A549 (cell line): ENCODE data around the gene NIT1. TPM values are rescaled to one million over a fixed set of nuclear protein-coding genes. Genes with fewer than 3 reads are reported as not detected.

Experiments
- ATAC-seq, 2 experiments: fragments of 200-7000 bp in 1 of 2; fragments of >200 bp in 1 of 2; cut with Nextera tagmentation in 1 of 2; cut with Tn5 transposase in 1 of 2; 3 replicates each; pipeline versions ENCODE4 v1.8.0 to v1.9.1; 2018 to 2020; ENCODE audit warnings: mild to moderate bottlenecking in 1 of 2, moderate library complexity in 1 of 2
- CTCF ChIA-PET: fragments of 300-600 bp; sonication (Branson Sonifier 250); formaldehyde crosslinking; extraction: SDS; loops from one replicate; lab custom pipeline; 2021; ENCODE audit warnings: antibody characterized with exemption, inconsistent platforms; lab: Yijun Ruan, JAX
- POLR2A ChIA-PET: fragments of 350-600 bp; formaldehyde crosslinking; extraction: SDS; loops from one replicate; lab custom pipeline; 2021; ENCODE audit warnings: antibody characterized with exemption, inconsistent platforms; lab: Yijun Ruan, JAX
- DNase-seq, 2 experiments: peaks; one replicate each; pipeline versions ENCODE4 v3.0.0 to v3.0.0-alpha.2; 2011 to 2016; ENCODE audit warnings: low read depth in 1 of 2, low spot score in 1 of 2
- FAIRE-seq: peaks from 2 replicates; lab custom pipeline; 2011; peaks lifted over from hg19 to GRCh38; lab: Jason Lieb, UNC
- H3K27ac ChIP-seq, 2 experiments: fragments of >200 bp; sonication (Bioruptor Twin); formaldehyde crosslinking; 3 replicates each; pipeline ENCODE4 v1.5.1; 2016 to 2017
- H3K4me1 ChIP-seq: fragments of >200 bp; sonication (Bioruptor Twin); formaldehyde crosslinking; 3 replicates; pipeline ENCODE4 v1.6.1; 2016
- H3K4me2 ChIP-seq: fragments of >200 bp; sonication (Bioruptor Twin); formaldehyde crosslinking; 3 replicates; pipeline ENCODE4 v1.6.1; 2016
- H3K4me3 ChIP-seq: fragments of >200 bp; sonication (Bioruptor Twin); formaldehyde crosslinking; 3 replicates; pipeline ENCODE4 v1.5.1; 2016
- H3K9me3 ChIP-seq: fragments of >200 bp; sonication (Bioruptor Twin); formaldehyde crosslinking; 3 replicates; pipeline ENCODE4 v1.6.1; 2016
- ATOH8 ChIP-seq: fragments of 250-450 bp; sonication (Bioruptor Pico); IDR thresholded peaks from 2 replicates; pipeline ENCODE4 v1.5.0; 2020; ENCODE audit warnings: low read depth, mild to moderate bottlenecking, moderate library complexity
- BCL3 ChIP-seq: fragments of >200 bp; sonication (Bioruptor Twin); formaldehyde crosslinking; IDR thresholded peaks from 3 replicates; pipeline ENCODE4 v1.6.1; 2016
- CBX2 ChIP-seq: fragments of 200-600 bp; sonication (generic); IDR thresholded peaks from 2 replicates; pipeline ENCODE4 v1.6.1; 2016; ENCODE audit warnings: low read depth, mild to moderate bottlenecking, borderline replicate concordance
- CHD2 ChIP-seq: fragments of 150-350 bp; IDR thresholded peaks from 2 replicates; pipeline ENCODE4 v1.6.1; 2014; ENCODE audit warnings: low read length; ENCODE audit not compliant: partially characterized antibody
- ESRRA ChIP-seq: fragments of 150-350 bp; IDR thresholded peaks from 2 replicates; pipeline ENCODE4 v1.6.1; 2014; ENCODE audit warnings: mild to moderate bottlenecking, low read length, borderline replicate concordance
- HES2 ChIP-seq: fragments of >200 bp; sonication (Bioruptor Twin); formaldehyde crosslinking; IDR thresholded peaks from 2 replicates; pipeline ENCODE4 v1.6.1; 2016
- HEYL ChIP-seq: fragments of 250-450 bp; sonication (Bioruptor Pico); IDR thresholded peaks from 2 replicates; pipeline ENCODE4 v1.8.0; 2021; ENCODE audit warnings: mild to moderate bottlenecking, moderate library complexity
- KDM5A ChIP-seq: fragments of 200-600 bp; sonication (generic); IDR thresholded peaks from 2 replicates; pipeline ENCODE4 v1.6.1; 2016; ENCODE audit warnings: antibody characterized with exemption, mild to moderate bottlenecking
- MAFK ChIP-seq: fragments of 450-650 bp; IDR thresholded peaks from 2 replicates; pipeline ENCODE4 v1.6.1; 2014; ENCODE audit not compliant: partially characterized antibody
- MAX ChIP-seq: IDR thresholded peaks from 2 replicates; pipeline ENCODE4 v1.6.1; 2012
- MYC ChIP-seq: IDR thresholded peaks from 2 replicates; pipeline ENCODE4 v1.6.1; 2012; ENCODE audit warnings: mild to moderate bottlenecking, inconsistent platforms, low read length, improper control_type of control experiment, borderline replicate concordance
- NFE2L2 ChIP-seq: fragments of 150-350 bp; conservative IDR thresholded peaks from 2 replicates; pipeline ENCODE4 v1.6.1; 2014; ENCODE audit warnings: low read length
- NPAS2 ChIP-seq: fragments of 250-450 bp; sonication (Bioruptor Pico); IDR thresholded peaks from 2 replicates; pipeline ENCODE4 v1.8.0; 2022; ENCODE audit warnings: mild to moderate bottlenecking, moderate library complexity, borderline replicate concordance
- NR3C1 ChIP-seq: fragments of >200 bp; sonication (Bioruptor Twin); formaldehyde crosslinking; IDR thresholded peaks from 3 replicates; pipeline ENCODE4 v1.6.1; 2017
- PBX3 ChIP-seq: IDR thresholded peaks from 2 replicates; pipeline ENCODE4 v1.6.1; 2012
- POLR2A ChIP-seq: IDR thresholded peaks from 2 replicates; pipeline ENCODE4 v1.6.1; 2012; ENCODE audit warnings: mild to moderate bottlenecking, low read length
- RAD21 ChIP-seq, 2 experiments: fragments of >200 bp in 1 of 2; sonication (Bioruptor Twin) in 1 of 2; formaldehyde crosslinking in 1 of 2; IDR thresholded peaks in 1 of 2; conservative IDR thresholded peaks in 1 of 2; 2 replicates in 1 of 2; 3 replicates in 1 of 2; pipeline ENCODE4 v1.6.1; 2012 to 2018; ENCODE audit warnings: inconsistent platforms in 1 of 2
- REST ChIP-seq: fragments of 200-600 bp; sonication (generic); IDR thresholded peaks from 2 replicates; pipeline ENCODE4 v1.6.1; 2016; ENCODE audit warnings: antibody characterized with exemption, mild to moderate bottlenecking, moderate library complexity
- RFX5 ChIP-seq: fragments of 450-650 bp; IDR thresholded peaks from 2 replicates; pipeline ENCODE4 v1.7.1; 2014; ENCODE audit warnings: antibody characterized with exemption, mild to moderate bottlenecking, moderate library complexity
- RNF2 ChIP-seq: fragments of 200-600 bp; sonication (generic); IDR thresholded peaks from 2 replicates; pipeline ENCODE4 v1.6.1; 2016; ENCODE audit warnings: low read depth, mild to moderate bottlenecking, antibody characterized with exemption, moderate library complexity, borderline replicate concordance
- SMC3 ChIP-seq: fragments of >200 bp; sonication (Bioruptor Twin); formaldehyde crosslinking; IDR thresholded peaks from 3 replicates; pipeline ENCODE4 v1.6.1; 2018; ENCODE audit warnings: inconsistent platforms
- TFCP2L1 ChIP-seq: fragments of 250-450 bp; sonication (Bioruptor Pico); IDR thresholded peaks from 2 replicates; pipeline ENCODE4 v1.5.0; 2021; ENCODE audit warnings: mild to moderate bottlenecking
- TP53 ChIP-seq: fragments of 250-450 bp; sonication (Bioruptor Pico); IDR thresholded peaks from 2 replicates; pipeline ENCODE4 v1.5.0; 2021; ENCODE audit warnings: mild to moderate bottlenecking, moderate library complexity
- USF2 ChIP-seq: fragments of 450-650 bp; IDR thresholded peaks from 2 replicates; pipeline ENCODE4 v1.6.1; 2014; ENCODE audit warnings: antibody characterized with exemption
- ZC3H11A ChIP-seq: fragments of 450-650 bp; IDR thresholded peaks from 2 replicates; pipeline ENCODE4 v1.6.1; 2014; ENCODE audit warnings: antibody characterized with exemption, mild to moderate bottlenecking
- ZFP36 ChIP-seq: fragments of 450-650 bp; IDR thresholded peaks from 2 replicates; pipeline ENCODE4 v1.6.1; 2014; ENCODE audit warnings: borderline replicate concordance; ENCODE audit not compliant: partially characterized antibody
- ZNF302 ChIP-seq: fragments of 250-450 bp; sonication (Bioruptor Pico); IDR thresholded peaks from 2 replicates; pipeline ENCODE4 v1.9.0; 2021; ENCODE audit warnings: inconsistent platforms, mild to moderate bottlenecking, moderate library complexity
- WGBS: methylation state at CpG from one replicate; pipeline ENCODE4 v1.1.6; 2017; ENCODE audit errors: missing lambda C conversion rate; 5-methylcytosine and 5-hydroxymethylcytosine counted together
- polyA plus RNA-seq, 4 experiments: library from polyadenylated mRNA; depleted of rRNA in 3 of 4; stranded (reverse); fragments of >200 nt; fragmentation: RNase III in 1 of 4; extraction: RNeasy Plus Mini Kit Qiagen cat#74134 plus additional on column Dnase treatment in 1 of 4; gene quantifications; 2 replicates in 3 of 4; 3 replicates in 1 of 4; pipeline ENCODE4 v1.2.3, GENCODE V29; 2011 to 2017

The NIT1 gene
- polyA plus RNA-seq, 2 of the 4 experiments (the other 2 are of a cell fraction), result 29.9 to 44.5 TPM

GRCh38 chr1:161068306-161069234 is 49.3 kb upstream of the NIT1 start:
- H3K9me3 ChIP-seq, result no peaks in the 10 kb centered on the region
- no peak overlapping the region for H3K4me3 ChIP-seq
- no peak overlapping the region for H3K27ac ChIP-seq
- DNase-seq (no peak), ATAC-seq (no peak; a peak in 2 of 6 replicates), FAIRE-seq (no peak)
- ChIA-PET CTCF (interaction anchor here (1.2 to 13.9 kb wide), 4 partner anchors 12 to 71 kb away, joined by 3 to 319 read pairs (median 5); partner anchors contain the start of gene KLHDC9), POLR2A (no interaction called here)
- TF ChIP-seq ESRRA (no peak), MAX (no peak), ZC3H11A (no peak), NFE2L2 (no peak), NR3C1 (no peak), TFCP2L1 (CRISPR knock-in tag) (no peak), KDM5A (no peak), NPAS2 (CRISPR knock-in tag) (no peak), MAFK (no peak), TP53 (CRISPR knock-in tag) (no peak), ATOH8 (CRISPR knock-in tag) (no peak), RNF2 (no peak), BCL3 (no peak), PBX3 (no peak), HEYL (no peak), HES2 (no peak), REST (no peak), ZFP36 (no peak)
- H3K4me1 ChIP-seq, result peaks cover 13% of the 10 kb centered on the region
- WGBS, result 82% methylated on average over 10 of the region's 10 CpGs
- H3K4me2 ChIP-seq, result no peak overlapping the region

GRCh38 chr1:161069241-161069640 is 48.7 kb upstream of the NIT1 start:
- 87% methylated on average over 9 of the region's 9 CpGs for whole genome bisulfite sequencing
- ChIA-PET POLR2A (no interaction called here), CTCF (interaction anchor here (8.0 to 13.9 kb wide), 2 partner anchors 18 to 28 kb away, joined by 74 to 319 read pairs; partner anchors contain the start of genes KLHDC9 and NECTIN4)
- no peak for FAIRE-seq
- H3K4me1 ChIP-seq, result peaks cover 17% of the 10 kb centered on the region
- no peak for ATAC-seq
- no peak overlapping the region for H3K4me2 ChIP-seq
- H3K9me3 ChIP-seq, result no peaks in the 10 kb centered on the region
- no peak for DNase-seq
- H3K4me3 ChIP-seq, result no peak overlapping the region
- H3K27ac ChIP-seq, result no peak overlapping the region
- TF ChIP-seq MYC (no peak), SMC3 (no peak), CHD2 (no peak), NPAS2 (CRISPR knock-in tag) (no peak), NFE2L2 (no peak), ATOH8 (CRISPR knock-in tag) (no peak), ZNF302 (no peak), USF2 (no peak), RFX5 (no peak), CBX2 (no peak), TP53 (CRISPR knock-in tag) (no peak), ZC3H11A (no peak), POLR2A (no peak), RAD21 (conservative IDR thresholded peaks at IDR 0.05 in 1 of 2, IDR thresholded peaks at IDR 0.05 in 1 of 2) (no peak)
